ENCODE measurements around the gene ATG7.

Gene ATG7

GRCh38 chr3:11568503-11569155 lies 296.4 kb downstream of the ATG7 start:
- Histone ChIP-seq H3K9me3 (ENCODE audit: insufficient read depth, low read length, severe bottlenecking) (no peaks in the 10 kb centered on the region), H4K20me1 (ENCODE audit: insufficient read depth, low read length) (peaks cover 91% of the 10 kb centered on the region), H3K27ac (ENCODE audit: low read length) (no peak overlapping the region), H2AFZ (ENCODE audit: low read depth, low read length) (no peak overlapping the region), H3K9ac (ENCODE audit: low read depth, low read length) (no peak overlapping the region), H3K4me3 (ENCODE audit: low read depth in 1 of 2, low read length in 2 of 2) (no peak overlapping the region), H3K4me1 (ENCODE audit: insufficient read depth, low read length) (no peaks in the 10 kb centered on the region), H3K79me2 (ENCODE audit: insufficient read depth, low read length) (peaks cover 98% of the 10 kb centered on the region), H3K27me3 (ENCODE audit: insufficient read depth, low read length, poor library complexity) (no peaks in the 10 kb centered on the region), H3K36me3 (ENCODE audit: insufficient read depth, low read length) (peaks cover 89% of the 10 kb centered on the region), H3K4me2 (ENCODE audit: insufficient read depth, low read length) (no peak overlapping the region)
- no peak for ATAC-seq (ENCODE audit: insufficient read depth, low read depth)
- TF ChIP-seq EZH2 (IDR thresholded peaks at IDR 0.05; ENCODE audit: borderline replicate concordance, low read depth, low read length, severe bottlenecking) = no peak
- TF ChIP-seq CTCF (IDR thresholded peaks at IDR 0.05; ENCODE audit: borderline replicate concordance, extremely low read depth, low read length, poor library complexity, severe bottlenecking) = no peak
- no peak for DNase-seq

GRCh38 chr3:11569156-11569741 lies 297.1 kb downstream of the ATG7 start:
- H2AFZ ChIP-seq (ENCODE audit: low read depth, low read length) = no peak overlapping the region
- peaks cover 89% of the 10 kb centered on the region for H3K36me3 ChIP-seq (ENCODE audit: insufficient read depth, low read length)
- peaks cover 98% of the 10 kb centered on the region for H3K79me2 ChIP-seq (ENCODE audit: insufficient read depth, low read length)
- DNase-seq (no peak), ATAC-seq (ENCODE audit: insufficient read depth, low read depth) (no peak)
- H3K4me3 ChIP-seq (ENCODE audit: low read depth in 1 of 2, low read length in 2 of 2) = no peak overlapping the region
- H3K4me2 ChIP-seq (ENCODE audit: insufficient read depth, low read length) = no peak overlapping the region
- H3K27me3 ChIP-seq (ENCODE audit: insufficient read depth, low read length, poor library complexity) = no peaks in the 10 kb centered on the region
- H3K27ac ChIP-seq (ENCODE audit: low read length) = no peak overlapping the region
- no peaks in the 10 kb centered on the region for H3K9me3 ChIP-seq (ENCODE audit: insufficient read depth, low read length, severe bottlenecking)
- no peak for TF ChIP-seq CTCF (IDR thresholded peaks at IDR 0.05; ENCODE audit: borderline replicate concordance, extremely low read depth, low read length, poor library complexity, severe bottlenecking)
- TF ChIP-seq EZH2 (IDR thresholded peaks at IDR 0.05; ENCODE audit: borderline replicate concordance, low read depth, low read length, severe bottlenecking) = no peak
- H3K9ac ChIP-seq (ENCODE audit: low read depth, low read length) = no peak overlapping the region
- peaks cover 91% of the 10 kb centered on the region for H4K20me1 ChIP-seq (ENCODE audit: insufficient read depth, low read length)
- H3K4me1 ChIP-seq (ENCODE audit: insufficient read depth, low read length) = no peaks in the 10 kb centered on the region

GRCh38 chr3:11570251-11570650 lies 298.1 kb downstream of the ATG7 start:
- Histone ChIP-seq H3K27ac (ENCODE audit: low read length) (no peak overlapping the region), H3K4me3 (ENCODE audit: low read depth in 1 of 2, low read length in 2 of 2) (no peak overlapping the region), H3K36me3 (ENCODE audit: insufficient read depth, low read length) (peaks cover 89% of the 10 kb centered on the region), H3K9me3 (ENCODE audit: insufficient read depth, low read length, severe bottlenecking) (no peaks in the 10 kb centered on the region), H4K20me1 (ENCODE audit: insufficient read depth, low read length) (peaks cover 91% of the 10 kb centered on the region), H3K27me3 (ENCODE audit: insufficient read depth, low read length, poor library complexity) (no peaks in the 10 kb centered on the region), H3K9ac (ENCODE audit: low read depth, low read length) (no peak overlapping the region), H2AFZ (ENCODE audit: low read depth, low read length) (no peak overlapping the region), H3K4me2 (ENCODE audit: insufficient read depth, low read length) (no peak overlapping the region), H3K4me1 (ENCODE audit: insufficient read depth, low read length) (no peaks in the 10 kb centered on the region), H3K79me2 (ENCODE audit: insufficient read depth, low read length) (peaks cover 99% of the 10 kb centered on the region)
- ATAC-seq (ENCODE audit: insufficient read depth, low read depth) (no peak), DNase-seq (no peak)
- TF ChIP-seq EZH2 (IDR thresholded peaks at IDR 0.05; ENCODE audit: borderline replicate concordance, low read depth, low read length, severe bottlenecking) (no peak), CTCF (IDR thresholded peaks at IDR 0.05; ENCODE audit: borderline replicate concordance, extremely low read depth, low read length, poor library complexity, severe bottlenecking) (no peak)
